ENCODE measurements around the gene PDZRN3.
"Not testable (repeated sequence)": the region's sequence is repeated elsewhere in the genome, so short reads cannot be mapped to it uniquely, and the experiment has no call there.

PDZRN3 gene

GRCh38 chr3:73465926-73466325, 158.8 kb downstream of the PDZRN3 start:
- DNase-seq (ENCODE audit: low spot score) (no peak), FAIRE-seq (no peak)

- not testable (repeated sequence) for DNase-seq (ENCODE audit: low spot score); FAIRE-seq
Measured at GRCh38 chr3:73464126-73464525, 160.6 kb downstream of the PDZRN3 start.

- FAIRE-seq = no peak
Measured at GRCh38 chr3:73461547-73461946, 163.2 kb downstream of the PDZRN3 start.

DNA sequence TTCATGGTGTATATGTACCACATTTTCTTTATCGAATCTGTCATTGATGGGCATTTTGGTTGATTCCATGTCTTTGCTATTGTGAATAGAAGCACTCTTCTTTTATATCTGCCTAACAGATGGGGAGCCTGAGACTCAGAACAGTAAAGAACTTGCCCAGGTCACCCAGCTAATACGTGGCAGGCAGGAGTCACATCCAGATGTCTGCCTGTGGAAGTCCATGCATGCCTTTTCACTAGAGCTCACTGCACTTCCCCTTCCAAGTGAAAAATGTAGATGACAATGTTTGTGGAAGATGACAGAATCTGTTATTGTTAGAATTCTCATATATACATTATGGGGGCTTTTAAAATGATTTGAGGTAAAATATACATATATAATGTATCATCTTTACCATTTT, 165.0 kb downstream of the PDZRN3 start:
- no peak for DNase-seq (ENCODE audit: low spot score)
- FAIRE-seq = no peak

More at GRCh38 chr3:73461547-73461946, 163.2 kb downstream of the PDZRN3 start:
- no peak for DNase-seq (ENCODE audit: low spot score)

DNA sequence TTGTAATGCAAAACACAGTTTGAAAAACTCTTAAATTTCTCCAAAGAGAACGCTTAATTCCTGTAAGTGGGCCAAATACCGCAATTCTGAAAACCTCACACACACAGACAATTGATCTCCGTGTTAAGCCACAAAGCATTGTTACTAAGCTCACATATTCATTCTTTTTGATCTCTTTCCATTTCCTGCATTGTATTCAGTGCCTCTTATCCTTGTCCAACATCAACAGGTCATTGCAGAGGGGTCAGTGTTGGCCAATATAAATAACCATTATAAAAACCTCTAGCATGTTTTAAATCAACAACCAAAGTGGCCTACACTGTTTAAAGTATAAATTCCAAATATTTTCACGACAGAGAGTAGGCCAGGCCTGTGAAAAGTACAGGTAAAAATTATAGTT, 171.1 kb downstream of the PDZRN3 start:
- FAIRE-seq = no peak

GRCh38 chr3:73452729-73453128, 172.0 kb downstream of the PDZRN3 start:
- no peak for FAIRE-seq
- DNase-seq (ENCODE audit: low spot score) = no peak

More for the DNA sequence above, 171.1 kb downstream of the PDZRN3 start:
- no peak for DNase-seq (ENCODE audit: low spot score)

- no peak for FAIRE-seq
- no peak for DNase-seq (ENCODE audit: low spot score)
Measured at GRCh38 chr3:73451301-73451944, 173.3 kb downstream of the PDZRN3 start.

- no peak for FAIRE-seq
Measured at GRCh38 chr3:73449774-73450173, 175.0 kb downstream of the PDZRN3 start.

GRCh38 chr3:73448761-73449301, 175.9 kb downstream of the PDZRN3 start:
- DNase-seq (ENCODE audit: low spot score) = no peak
- no peak for FAIRE-seq

More at GRCh38 chr3:73449774-73450173, 175.0 kb downstream of the PDZRN3 start:
- DNase-seq (ENCODE audit: low spot score) = no peak

- DNase-seq (ENCODE audit: low spot score) (no peak), FAIRE-seq (no peak)
Measured at GRCh38 chr3:73448041-73448440, 176.7 kb downstream of the PDZRN3 start.

GRCh38 chr3:73447111-73447510, 177.6 kb downstream of the PDZRN3 start:
- DNase-seq (ENCODE audit: low spot score) (no peak), FAIRE-seq (no peak)

DNA sequence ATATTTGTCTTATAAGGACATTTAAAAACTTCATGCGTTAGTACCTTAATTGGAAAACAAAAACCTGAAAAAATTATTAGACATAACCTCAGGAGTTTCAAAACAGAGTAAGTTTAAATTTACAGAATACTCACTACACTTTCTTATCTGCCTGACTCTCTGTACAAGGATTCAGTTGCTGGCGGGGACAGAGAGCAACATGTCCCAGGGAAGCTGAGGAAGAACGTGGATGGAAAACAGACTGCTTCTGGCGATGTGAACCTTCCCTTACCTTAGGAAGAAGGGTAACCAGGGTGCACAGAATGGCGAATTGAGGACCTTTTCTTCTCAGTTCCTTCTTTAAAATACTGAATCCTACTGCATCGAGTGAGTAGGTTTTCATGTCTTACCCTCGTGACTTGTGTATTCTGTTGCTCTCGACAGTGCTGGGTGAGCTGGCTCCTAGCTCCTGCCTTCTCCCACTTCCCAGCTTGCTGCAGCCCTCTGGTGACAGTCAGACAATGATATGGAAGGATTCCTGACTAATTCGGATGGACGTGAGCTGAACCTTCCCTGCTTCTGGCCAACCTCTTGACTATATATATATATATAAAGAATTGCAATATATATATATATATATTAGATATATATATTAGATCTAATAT, 178.2 kb downstream of the PDZRN3 start:
- FAIRE-seq (no peak), DNase-seq (ENCODE audit: low spot score) (no peak)

- DNase-seq (ENCODE audit: low spot score) (no peak), FAIRE-seq (no peak)
Measured at GRCh38 chr3:73442886-73443285, 181.9 kb downstream of the PDZRN3 start.

DNA sequence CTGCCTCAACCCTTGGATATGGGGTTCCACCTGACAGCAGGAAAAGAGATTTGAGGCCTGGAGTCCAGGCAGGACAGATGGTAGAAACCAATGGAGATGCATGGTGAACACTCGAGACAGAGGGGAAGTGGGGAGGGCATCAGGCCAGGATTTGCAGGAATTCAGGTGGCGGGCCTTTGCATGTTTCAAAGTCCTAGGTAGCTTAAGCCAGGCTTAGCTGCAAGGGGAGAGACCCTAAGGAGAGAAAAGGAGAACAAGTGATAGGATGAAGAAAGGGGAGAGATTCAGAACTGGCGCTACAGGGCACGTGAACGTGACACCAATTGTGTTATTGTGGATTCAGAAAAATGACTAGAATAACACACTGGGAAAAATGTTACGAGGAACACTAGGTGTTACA, 182.6 kb downstream of the PDZRN3 start:
- FAIRE-seq = no peak
- DNase-seq (ENCODE audit: low spot score) = no peak

- FAIRE-seq = no peak
- DNase-seq (ENCODE audit: low spot score) = no peak
Measured at GRCh38 chr3:73437828-73438227, 186.9 kb downstream of the PDZRN3 start.

DNA sequence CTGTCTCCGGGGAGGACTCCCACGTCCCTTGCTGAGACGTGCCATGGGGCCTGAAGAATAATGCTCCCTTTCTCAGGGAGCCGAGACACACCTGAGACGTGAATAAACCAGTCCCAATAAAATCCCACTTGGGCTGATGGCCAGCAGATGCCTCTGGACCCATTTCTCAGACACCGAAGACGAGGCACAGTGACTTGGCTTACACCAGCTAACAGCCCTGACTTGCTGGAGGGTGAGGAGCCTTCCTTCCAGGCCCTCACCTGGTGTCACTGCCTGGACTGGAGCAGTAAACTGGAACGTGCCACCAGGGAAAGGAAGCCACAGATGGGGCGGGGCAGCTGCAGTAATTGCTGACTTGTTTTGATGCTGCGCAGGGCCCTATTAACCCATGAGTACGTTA, 189.7 kb downstream of the PDZRN3 start:
- DNase-seq (ENCODE audit: low spot score) (no peak), FAIRE-seq (no peak)

- FAIRE-seq = peak; percentile 32
Measured at GRCh38 chr3:73433687-73434086, 191.1 kb downstream of the PDZRN3 start.

GRCh38 chr3:73433079-73433478, 191.7 kb downstream of the PDZRN3 start:
- DNase-seq (ENCODE audit: low spot score) (no peak), FAIRE-seq (no peak)

More at GRCh38 chr3:73433687-73434086, 191.1 kb downstream of the PDZRN3 start:
- DNase-seq (ENCODE audit: low spot score) = no peak

DNA sequence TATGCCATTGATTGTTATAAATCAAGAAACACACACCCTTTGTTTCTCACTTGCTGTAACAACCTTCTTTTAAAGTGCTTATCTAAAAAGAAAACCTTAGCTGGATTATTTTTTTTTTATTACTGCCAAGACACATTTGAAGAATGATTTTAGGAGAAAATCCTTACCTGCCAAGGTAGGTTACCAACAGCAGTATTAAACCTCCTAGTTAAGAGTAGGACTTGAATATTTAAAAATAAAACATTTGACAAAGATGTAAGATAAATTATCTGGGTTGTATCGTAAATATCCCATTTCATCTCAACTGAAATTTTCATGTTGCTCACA, 192.1 kb downstream of the PDZRN3 start:
- no peak for FAIRE-seq
- no peak for DNase-seq (ENCODE audit: low spot score)

DNA sequence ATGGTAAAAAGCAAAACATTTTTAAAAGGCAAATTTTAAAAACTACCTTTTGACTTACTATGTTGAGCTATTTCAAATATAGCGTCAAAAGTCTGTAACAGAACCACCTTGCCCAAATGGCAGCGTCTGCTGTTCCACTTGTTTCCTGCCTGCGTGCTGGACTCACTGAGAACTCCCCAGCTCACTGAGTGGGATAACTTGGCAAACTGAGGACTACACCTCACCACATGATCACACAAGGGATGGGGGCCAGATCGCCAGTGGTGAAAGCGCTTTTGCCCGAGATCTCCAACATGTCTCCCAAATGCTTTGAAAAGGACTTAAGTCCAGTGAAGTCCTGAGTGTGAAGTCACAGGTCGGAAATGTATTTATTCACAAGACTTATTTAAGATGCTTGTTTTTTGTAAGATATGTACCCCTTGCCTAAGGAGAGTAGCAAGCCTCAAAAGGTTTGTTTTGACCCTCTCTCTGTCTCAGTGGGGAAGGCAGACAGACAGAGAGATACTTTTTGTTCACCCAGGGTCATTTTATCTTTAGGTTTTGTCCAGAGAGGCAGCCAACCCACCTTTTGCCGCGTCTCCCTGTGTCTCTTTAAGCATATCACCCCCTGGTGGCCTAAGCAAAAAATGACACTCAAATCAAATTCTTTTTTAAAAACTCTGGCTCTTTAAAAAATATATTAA, 192.6 kb downstream of the PDZRN3 start:
- DNase-seq (ENCODE audit: low spot score) = peak; percentile 49
- no peak for FAIRE-seq

DNA sequence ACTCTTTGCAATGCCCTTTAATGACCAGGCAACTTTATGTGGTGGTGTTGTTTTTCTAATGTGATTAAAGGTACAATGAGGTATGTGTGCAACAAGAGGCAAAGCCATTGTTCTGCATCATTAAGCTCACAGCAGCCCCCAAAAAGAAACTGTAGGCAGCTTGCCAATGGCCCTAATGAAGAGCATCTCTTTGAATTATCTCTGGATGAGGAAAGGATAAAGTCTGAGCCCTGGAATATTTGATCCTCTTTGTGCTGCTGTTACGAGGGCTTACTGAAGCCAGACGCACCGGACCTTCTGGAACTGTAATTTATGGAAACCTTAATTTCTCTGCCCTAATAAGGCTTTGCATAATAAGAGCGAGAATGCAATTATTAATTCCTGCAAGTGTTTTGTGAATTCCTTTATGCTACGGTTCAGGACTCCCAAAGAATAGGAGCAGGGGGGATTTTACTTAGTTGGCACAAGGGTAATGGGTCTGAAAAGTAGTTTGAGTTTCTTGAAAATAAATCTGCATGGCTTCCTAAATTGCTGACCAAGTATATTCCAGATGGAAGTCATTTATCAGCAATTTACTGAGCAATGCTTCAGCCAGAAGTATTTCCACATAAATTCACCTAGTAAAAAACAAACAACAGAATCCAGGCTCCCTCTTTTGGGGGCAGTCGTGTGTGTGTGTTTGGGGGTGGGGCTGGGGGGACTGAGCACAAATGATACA, 193.4 kb downstream of the PDZRN3 start:
- DNase-seq (ENCODE audit: low spot score) (no peak), FAIRE-seq (no peak)

All from urothelium cell line (cell line).